ENCODE measurements around the gene PIP4K2C.

Gene PIP4K2C

DNA sequence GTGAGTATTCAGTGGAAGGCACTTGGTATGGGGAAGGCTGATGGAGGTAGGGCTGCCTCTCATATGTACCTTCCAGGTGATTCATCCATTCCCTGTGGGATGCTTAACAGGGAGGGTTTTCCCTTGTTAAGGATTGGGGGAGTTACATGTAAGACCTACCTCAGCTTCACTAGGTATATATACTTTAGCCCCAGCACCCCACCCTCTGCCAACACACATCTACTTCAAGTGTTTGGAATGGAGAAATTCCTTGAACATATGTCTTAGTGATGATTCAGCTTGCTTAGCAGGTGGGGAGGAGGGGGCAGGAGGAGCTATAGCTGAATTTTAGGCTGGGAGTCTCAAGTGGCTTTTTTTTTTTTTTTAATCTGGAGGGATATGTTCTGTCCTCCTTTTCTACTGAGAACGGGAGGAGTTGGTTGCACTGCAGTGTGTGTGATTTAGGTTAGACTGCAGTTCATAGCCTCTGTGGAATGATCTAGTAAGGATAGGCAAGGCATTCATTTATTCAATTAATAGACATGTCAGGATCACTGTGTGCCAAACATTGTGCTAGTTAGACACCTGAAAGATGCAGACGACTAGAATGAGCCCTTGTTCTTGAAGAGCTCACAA lies 1.7 kb downstream of the PIP4K2C start:
- in situ Hi-C loops (cut with HindIII; ENCODE audit: low sequenced_read_pairs), result no loop called here
- no peak for DNase-seq (ENCODE audit: low read depth, low spot score)
- TF ChIP-seq, protein P1, sequence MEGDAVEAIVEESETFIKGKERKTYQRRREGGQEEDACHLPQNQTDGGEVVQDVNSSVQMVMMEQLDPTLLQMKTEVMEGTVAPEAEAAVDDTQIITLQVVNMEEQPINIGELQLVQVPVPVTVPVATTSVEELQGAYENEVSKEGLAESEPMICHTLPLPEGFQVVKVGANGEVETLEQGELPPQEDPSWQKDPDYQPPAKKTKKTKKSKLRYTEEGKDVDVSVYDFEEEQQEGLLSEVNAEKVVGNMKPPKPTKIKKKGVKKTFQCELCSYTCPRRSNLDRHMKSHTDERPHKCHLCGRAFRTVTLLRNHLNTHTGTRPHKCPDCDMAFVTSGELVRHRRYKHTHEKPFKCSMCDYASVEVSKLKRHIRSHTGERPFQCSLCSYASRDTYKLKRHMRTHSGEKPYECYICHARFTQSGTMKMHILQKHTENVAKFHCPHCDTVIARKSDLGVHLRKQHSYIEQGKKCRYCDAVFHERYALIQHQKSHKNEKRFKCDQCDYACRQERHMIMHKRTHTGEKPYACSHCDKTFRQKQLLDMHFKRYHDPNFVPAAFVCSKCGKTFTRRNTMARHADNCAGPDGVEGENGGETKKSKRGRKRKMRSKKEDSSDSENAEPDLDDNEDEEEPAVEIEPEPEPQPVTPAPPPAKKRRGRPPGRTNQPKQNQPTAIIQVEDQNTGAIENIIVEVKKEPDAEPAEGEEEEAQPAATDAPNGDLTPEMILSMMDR (IDR thresholded peaks at IDR 0.05; ENCODE audit: low read depth, low read length), result no peak
- H3K4me3 ChIP-seq (ENCODE audit: low read depth, low read length), result no peak overlapping the region

DNA sequence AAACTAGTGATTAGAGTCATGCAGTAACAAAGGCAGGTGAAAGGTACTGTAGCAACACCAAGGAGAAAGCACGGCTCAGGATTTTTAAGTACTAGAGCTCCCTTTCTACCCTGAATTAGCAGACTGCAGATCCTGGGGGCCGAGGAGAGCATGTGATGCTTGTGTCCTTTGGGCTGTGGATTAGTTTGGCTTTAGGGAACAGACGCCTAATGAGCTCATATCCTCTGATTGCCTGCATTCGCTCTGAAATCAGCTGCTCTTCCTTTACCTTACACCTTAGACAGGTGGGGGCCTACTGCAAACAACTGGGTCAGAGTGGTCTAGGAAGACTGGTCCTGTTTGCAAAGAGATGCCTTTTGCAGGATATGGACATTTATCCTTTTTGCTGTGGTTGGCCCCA lies 2.2 kb downstream of the PIP4K2C start:
- no peak overlapping the region for H3K4me3 ChIP-seq (ENCODE audit: low read depth, low read length)
- DNase-seq (ENCODE audit: low read depth, low spot score), result no peak
- TF ChIP-seq, protein P1 (IDR thresholded peaks at IDR 0.05; ENCODE audit: low read depth, low read length), result no peak
- in situ Hi-C loops (cut with HindIII; ENCODE audit: low sequenced_read_pairs), result no loop called here

DNA sequence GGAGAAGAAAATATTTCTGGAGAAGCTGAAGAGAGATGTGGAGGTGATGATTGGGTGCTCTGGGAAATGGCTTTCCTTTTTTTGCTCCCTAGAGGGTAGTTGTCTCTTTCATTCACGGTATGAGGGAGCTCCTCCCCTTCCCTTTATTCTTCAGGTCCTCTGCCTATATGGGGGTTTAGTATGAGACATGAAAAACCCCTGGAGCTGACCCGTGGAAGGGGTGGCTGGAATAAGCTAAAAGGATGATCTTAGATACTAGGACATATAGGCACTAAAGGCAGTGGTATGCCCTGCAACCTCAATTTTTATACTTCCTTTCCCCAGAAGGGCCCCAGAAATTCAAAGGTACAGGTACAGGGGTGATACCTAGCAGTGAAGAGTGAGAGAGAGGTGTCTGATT lies 9.4 kb downstream of the PIP4K2C start:
- in situ Hi-C loops (cut with HindIII; ENCODE audit: low sequenced_read_pairs), result no loop called here
- DNase-seq (ENCODE audit: low read depth, low spot score), result no peak
- TF ChIP-seq, protein P1 (IDR thresholded peaks at IDR 0.05; ENCODE audit: low read depth, low read length), result no peak
- H3K4me3 ChIP-seq (ENCODE audit: low read depth, low read length), result no peak overlapping the region

DNA sequence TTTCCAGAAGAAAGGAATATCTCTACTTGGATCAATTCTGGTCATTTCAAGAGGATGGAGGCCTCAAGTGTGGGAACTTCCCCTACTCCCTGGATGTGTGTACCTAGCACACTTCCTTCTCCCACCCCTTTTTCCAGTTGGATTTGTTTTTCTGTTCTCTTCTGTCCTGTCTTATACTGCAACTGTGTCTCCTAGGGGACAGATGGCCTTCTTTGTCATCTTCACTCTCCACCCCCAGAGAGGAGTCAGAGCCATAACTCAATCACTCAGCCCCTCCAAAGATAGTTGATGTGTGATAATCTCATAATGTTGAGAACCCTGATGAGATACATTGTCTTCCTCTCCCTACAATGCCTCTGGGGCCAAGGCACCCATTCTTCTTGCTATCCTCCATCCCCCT lies 11.6 kb downstream of the PIP4K2C start:
- in situ Hi-C loops (cut with HindIII; ENCODE audit: low sequenced_read_pairs), result no loop called here
- no peak for DNase-seq (ENCODE audit: low read depth, low spot score)
- H3K4me3 ChIP-seq (ENCODE audit: low read depth, low read length), result no peak overlapping the region
- TF ChIP-seq, protein P1 (IDR thresholded peaks at IDR 0.05; ENCODE audit: low read depth, low read length), result no peak

DNA sequence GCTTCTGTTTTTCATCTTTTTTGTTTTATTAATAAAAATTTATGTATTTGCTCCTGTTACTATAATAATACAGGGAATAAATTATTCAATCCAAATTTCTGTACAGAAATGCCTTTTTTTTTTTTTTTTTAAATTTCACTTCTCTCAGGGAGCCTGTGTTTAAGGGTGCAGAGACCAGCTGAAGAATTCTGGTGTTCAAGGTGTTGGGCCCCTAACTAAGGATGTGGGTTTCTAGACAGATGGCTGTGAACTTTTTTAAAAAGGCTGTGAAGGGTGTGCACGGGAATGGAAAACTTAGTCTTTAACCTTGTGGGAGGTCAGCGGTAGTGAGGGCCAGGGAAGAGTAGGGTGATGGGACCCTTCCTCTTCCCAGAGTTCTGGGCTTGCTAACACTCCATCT lies 12.3 kb downstream of the PIP4K2C start:
- DNase-seq (ENCODE audit: low read depth, low spot score), result no peak
- no peak overlapping the region for H3K4me3 ChIP-seq (ENCODE audit: low read depth, low read length)
- TF ChIP-seq, protein P1 (IDR thresholded peaks at IDR 0.05; ENCODE audit: low read depth, low read length), result no peak
- in situ Hi-C loops (cut with HindIII; ENCODE audit: low sequenced_read_pairs), result no loop called here

DNA sequence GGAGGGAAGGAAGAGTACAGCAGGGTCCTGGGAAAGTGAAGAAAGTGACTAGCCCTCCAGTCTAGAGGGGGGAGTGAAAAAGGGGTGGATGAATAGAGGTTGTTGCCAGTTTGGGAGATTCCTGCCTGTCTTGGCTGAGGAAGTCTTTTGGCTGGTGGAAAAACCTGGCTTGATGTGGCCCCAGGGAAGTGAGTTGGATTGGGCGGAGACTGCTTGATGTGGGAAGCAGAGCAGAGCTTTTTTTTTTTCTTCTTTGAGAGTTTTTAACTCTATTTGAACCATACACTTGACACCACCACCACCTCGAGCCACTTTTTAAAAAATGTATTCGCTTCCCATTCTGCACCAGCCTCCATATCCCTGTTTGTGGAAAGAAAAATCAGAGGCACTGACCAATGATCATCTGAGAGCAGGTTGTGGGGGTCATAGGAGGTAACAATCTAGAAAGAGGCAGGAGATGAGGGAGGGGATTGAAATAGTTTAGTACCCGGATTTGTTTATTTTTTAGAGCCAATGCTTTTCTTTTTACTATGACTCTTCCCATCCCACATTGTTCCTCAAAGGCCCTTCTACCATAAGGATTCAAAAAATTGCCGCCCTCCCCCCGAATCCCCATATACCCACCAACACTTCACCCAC lies 12.9 kb downstream of the PIP4K2C start:
- DNase-seq (ENCODE audit: low read depth, low spot score), result peak; percentile 48
- TF ChIP-seq, protein P1 (IDR thresholded peaks at IDR 0.05; ENCODE audit: low read depth, low read length), result no peak
- peak overlapping the region; percentile 80 for H3K4me3 ChIP-seq (ENCODE audit: low read depth, low read length)
- in situ Hi-C loops (cut with HindIII; ENCODE audit: low sequenced_read_pairs), result no loop called here
